NK-92 (cell line): ENCODE results near the gene RBMS1.

Source experiments
- DNase-seq: peaks from one replicate; lab custom pipeline; 2025; ENCODE audit not compliant: unreplicated experiment; lab: John Stamatoyannopoulos, UW

The RBMS1 gene

DNA sequence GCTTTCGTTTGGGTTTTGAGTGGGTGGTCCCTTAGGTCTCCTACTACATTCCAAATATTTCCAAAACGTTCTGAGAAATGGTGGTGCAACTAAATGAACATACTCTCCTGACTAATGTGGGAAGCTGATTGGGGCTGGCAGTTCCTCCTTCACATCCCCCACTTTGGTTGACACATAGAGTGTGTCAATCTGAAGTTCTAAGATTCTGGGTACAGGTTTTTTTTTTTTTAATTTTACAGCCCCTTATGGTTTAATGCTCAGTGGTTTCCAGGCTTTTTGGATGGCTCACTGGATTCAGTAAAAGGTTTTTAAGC, 235.2 kb downstream of the RBMS1 start:
- DNase-seq, result no peak

GRCh38 chr2:160257743-160258491, 235.7 kb downstream of the RBMS1 start:
- DNase-seq, result no peak

GRCh38 chr2:160257041-160257742, 236.4 kb downstream of the RBMS1 start:
- DNase-seq, result no peak

DNA sequence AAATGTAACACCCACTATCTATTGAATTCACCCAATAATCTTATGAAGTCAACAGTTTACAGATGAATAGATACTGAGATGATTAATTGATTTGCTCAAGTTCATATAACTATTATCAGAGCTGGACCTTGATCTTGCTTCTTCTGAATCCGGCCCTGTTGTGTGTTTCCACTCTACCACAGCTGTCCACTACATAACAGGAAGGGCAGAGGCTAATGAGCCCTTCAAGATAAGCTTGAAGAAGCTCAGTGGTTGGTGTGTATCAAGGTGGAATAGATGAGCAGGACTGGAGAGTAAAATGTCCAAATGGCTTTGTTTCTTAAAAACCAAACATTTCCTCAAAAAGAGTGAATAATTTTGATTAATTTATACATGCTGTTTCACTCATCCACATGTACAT, 237.1 kb downstream of the RBMS1 start:
- DNase-seq, result no peak

GRCh38 chr2:160255408-160255807, 238.2 kb downstream of the RBMS1 start:
- DNase-seq, result no peak

DNA sequence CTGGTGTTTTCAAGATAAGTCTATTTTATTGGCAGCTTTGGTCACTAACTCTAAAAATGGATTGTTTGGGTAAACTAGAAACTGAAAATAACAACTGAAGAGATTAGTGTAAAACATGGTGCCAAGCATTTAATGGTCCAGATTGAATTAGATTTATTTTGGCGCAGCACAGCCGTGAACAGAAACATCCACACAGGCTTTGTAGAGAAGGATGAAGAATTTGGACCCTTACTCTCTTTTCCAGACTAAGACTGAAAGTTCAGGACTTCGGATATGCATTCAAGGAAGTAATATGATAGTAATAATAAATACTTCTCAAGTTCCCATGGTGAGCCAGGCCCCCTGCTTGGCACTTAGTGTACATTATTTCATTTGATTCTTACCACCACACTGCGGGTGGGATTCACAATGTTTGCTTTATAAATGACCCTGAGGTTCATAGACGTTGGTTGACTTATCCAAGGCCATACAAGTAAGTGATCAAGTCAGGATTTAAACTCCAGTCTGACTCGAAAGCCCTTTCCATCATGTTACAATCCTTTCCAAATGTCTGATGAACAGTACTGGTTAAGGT, 239.3 kb downstream of the RBMS1 start:
- no peak for DNase-seq

GRCh38 chr2:160253440-160254188, 240.0 kb downstream of the RBMS1 start:
- DNase-seq, result no peak

GRCh38 chr2:160252900-160253299, 240.7 kb downstream of the RBMS1 start:
- DNase-seq, result no peak

DNA sequence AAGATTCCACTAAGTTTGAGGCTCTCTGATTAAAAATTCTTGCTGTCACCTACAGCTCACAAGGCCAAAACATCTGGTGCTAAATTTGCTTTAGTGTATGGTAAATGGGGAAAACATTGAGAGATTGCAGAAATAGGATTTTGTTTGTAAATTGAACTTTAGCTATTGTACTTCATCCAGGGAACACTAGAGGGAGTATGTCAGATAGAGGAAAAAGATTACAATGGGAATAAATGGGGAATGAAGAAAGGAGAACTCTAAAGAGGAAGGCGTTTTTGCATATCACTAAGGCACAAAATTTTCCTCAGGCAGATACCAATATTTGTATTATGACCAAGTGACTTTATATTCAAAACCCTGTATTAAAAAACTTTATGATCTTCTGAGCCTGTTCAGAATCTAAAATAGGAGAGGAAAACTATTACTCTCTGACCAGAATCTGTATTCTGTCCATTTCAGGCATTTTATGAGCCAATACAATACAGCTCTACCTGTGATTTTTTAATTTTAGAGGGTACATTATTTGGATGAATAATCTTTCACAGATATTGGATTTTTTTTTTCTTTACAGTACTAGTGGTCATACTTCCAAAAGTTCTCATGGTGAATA, 241.2 kb downstream of the RBMS1 start:
- DNase-seq, result no peak

- no peak for DNase-seq
These were observed 242.0 kb downstream of the RBMS1 start for GRCh38 chr2:160251569-160251968.

DNA sequence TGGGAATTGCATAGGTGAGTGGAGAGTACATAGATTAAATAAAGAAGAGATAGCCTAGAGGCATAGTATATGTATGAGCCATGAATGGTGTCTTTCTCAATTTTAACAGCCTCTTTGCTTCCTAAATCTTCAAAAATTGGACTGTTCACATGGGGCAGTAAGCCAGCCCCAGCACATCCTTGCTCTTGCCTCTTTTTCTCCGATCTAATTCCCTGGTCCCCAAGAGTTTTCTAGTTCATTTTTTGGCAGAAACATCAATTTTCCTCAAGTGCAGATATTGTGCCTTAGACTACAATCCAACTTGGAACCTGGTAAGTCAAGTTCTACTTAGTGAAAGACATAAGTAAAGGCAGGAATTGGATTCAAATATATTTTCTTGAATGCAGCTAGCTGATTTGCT, 243.7 kb downstream of the RBMS1 start:
- DNase-seq, result no peak

DNA sequence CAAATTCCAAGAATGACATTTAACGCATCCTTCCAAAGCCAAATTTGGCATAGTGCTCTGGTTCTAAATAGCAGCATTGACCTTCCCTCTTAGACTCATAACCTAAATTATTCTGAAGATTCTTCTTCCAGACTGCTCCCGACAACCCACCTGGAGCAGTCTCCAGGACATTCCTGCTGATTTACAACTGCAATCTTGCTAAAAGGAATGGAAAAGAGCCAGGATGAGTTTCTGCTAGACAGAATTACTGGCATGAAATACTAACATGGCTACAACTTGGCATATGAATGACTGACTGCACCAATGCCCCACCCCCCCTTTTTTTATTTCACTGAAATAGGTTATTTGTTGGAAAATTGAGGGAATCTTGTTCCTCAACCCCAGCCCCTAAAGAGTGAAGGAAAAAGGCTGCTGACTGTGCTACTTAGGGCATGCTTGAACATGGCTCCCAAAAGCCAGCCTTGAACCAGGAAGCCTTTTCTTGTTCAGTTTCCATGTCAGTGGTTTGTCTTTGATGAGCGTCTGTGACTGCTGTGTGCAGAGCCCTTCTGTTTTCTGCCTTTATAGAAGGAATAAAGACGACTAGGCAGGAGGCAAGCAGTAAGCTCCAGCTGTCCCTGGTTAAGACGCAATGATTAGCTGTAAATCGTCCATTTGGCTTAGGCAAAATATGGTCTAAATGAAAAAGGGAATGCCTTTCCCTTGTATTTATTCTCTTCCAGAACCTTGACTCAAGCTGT, 246.1 kb downstream of the RBMS1 start:
- no peak for DNase-seq

DNA sequence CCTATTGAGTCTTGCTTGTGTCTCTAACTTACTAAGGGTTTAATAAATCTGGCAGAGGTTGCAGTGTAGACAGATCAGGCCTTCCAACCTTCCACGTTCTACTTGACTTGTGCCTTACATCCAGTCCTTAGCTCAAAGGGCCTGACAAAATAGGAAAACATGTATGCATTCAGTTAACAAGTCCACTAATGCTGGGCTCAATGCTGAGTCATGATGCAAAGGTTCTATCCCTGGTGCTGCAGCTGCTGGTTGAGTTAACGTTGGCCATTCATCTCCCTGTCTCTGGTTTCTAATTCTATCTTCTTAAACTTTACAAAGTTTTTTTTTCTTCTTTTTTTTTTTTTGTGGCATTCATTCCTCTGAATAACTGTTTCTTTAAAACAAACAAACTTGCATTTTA, 247.3 kb downstream of the RBMS1 start:
- DNase-seq, result no peak

DNA sequence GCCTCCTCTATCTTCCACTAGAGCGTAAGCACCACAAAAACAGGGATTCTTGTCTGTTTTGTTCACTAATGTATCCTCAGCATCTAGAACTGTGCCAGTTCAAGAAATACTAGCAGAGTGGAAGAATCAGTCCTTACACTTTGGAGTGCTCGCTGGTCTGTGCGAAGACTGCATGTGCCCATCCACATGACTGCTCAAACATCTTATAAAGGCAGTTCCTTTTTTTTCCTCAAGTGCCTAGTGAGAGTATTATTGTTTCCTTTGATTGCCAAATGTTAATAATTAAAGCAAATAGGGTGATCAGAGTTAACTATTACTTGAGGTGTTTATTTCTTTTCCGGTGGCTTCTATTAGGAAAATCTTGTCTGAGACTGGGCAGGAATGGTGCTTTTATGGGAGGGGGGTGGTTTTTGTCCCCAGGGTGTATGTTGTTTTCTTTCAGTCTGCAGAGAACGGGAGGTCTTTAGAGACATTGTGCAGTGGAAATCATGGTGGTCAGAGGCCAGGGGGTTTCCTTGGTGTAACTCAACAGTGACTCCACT, 247.9 kb downstream of the RBMS1 start:
- no peak for DNase-seq

GRCh38 chr2:160242893-160243564, 250.6 kb downstream of the RBMS1 start:
- no peak for DNase-seq

GRCh38 chr2:160241251-160242137, 252.1 kb downstream of the RBMS1 start:
- no peak for DNase-seq

GRCh38 chr2:160239436-160239835, 254.2 kb downstream of the RBMS1 start:
- DNase-seq, result no peak

DNA sequence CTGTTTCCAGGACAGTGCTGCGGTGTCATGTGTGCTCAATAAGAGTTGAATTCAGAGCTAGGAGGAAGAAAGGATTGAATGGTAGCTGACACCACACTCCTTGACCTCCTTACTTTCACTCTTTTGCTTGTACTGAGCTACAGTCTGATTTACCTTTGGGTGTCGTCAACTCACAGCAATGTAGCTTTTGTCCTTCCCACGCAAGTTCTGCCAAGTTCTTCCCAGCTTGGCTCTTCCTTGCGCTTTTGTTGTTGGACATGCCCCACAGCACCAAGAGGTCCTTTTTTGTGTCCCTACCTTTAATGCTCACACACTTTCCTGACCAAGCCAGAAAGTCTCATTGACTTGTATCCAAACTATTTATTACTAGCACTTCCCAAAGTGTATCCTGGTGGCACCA, 255.2 kb downstream of the RBMS1 start:
- no peak for DNase-seq

DNA sequence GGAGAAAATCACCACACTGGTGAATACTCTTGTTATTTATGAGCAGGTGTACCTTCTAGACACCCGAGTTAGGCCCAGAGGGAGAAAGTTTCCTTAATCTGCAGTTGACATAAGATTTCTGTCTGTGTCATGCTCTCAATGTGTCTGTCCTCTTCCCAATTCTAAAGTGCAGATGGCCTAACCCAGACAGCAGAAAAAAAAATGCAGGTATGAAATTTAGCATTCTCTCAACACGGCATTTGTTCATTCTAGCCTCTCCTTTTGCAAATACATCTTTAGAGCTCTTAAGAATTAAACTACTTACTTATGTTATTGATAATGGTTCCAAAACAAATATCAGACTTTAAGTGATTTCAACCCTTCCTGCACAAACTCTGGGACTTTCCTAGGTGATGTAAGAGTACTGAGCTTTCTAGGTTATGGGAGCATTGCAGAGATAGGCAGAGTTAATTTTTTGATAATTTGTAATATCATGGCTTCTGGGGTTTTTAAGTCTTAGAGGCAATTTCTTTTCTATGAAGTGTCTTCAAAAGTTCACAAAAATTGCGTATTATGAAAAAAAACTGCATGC, 260.6 kb downstream of the RBMS1 start:
- DNase-seq, result no peak
